ENCODE data around the gene ARPC1B.
"Not testable (repeated sequence)": the region's sequence is repeated elsewhere in the genome, so short reads cannot be mapped to it uniquely, and the experiment has no call there.

The ARPC1B gene

DNA sequence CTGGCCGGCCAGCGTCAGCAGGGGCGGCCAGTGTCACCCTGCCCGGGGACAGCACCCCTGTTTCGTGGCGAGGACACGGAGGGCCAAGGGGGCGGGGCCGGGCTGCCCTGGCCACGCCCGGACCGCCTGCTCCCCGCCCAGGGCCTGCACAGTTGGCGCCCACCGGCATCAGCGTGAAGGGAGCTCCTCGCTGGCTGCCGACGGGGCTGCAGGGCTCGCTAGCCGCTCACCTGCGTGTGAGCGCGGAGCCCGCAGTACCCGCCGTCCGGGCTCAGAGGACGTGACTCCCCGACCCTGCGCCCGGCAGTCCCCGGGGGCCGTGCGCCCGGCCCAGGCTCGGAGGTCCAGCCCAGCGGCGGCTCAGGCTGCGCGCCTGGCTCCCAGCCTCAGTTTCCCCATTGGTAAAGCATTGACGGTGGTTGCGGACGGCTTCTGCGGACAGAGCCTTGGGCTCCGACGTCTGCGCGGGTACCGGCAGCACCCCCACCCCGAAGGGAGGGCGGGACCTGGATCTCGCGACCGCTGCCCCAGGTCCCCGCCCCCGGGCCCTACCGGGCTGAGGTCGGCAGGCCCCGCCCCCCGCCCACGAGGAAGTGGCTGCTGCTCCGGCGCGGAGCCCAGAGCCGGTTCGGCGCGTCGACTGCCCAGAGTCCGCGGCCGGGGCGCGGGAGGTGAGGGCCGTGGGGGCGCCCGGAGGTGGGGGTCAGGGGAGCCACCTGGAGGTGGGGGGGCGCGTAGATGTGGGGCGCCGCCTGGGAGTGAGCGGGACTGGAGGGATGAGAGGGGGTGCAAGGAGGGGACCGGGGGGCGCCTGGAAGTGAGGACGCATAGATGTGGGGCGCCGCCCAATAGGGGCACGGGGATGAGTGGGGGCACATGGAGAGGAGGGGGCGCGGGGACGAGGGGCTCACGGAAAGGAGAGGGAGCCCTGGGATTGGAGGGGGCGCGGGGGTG, at the start of gene ARPC1B:
Gene ARPC1B (plus strand): TSS at position 620 of the 954 bp plus-strand sequence. CDS start 10,985 bp downstream, outside the sequence.
- in situ Hi-C loops (cut with MboI; ENCODE audit: low sequenced_read_pairs), result no loop called here

DNA sequence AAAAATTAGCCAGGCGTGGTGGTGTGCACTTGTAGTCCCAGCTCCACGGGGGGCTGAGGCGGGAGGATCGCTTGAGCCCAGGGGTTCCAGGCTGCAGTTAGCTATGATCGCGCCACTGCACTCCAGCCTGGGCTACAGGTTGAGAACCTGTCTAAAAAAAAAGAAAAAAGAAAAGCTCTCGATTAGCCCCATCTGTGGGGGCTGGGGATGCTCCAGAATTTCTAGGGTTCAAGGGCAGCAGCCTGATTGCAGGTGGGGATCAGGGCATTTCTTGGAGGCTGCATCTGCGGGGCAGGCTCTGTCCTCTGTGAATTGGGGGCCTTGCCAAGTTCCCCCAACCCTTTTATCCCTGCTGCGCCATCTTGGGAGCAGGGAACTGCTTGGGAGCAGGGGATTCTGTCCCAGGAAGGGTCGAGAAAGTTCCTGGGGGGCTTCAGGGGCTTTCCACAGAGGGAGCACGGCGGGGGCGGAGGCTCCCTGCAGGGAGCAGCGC, 49.5 kb upstream of the ARPC1B start:
- in situ Hi-C loops (cut with MboI; ENCODE audit: low sequenced_read_pairs), result no loop called here

GRCh38 chr7:99325592-99326407, 48.7 kb upstream of the ARPC1B start, which contains the start of gene ARPC1A:
ARPC1A (plus strand) TSS chr7:99325898; CDS start chr7:99333354, 7,456 bp downstream.
- in situ Hi-C loops (cut with MboI; ENCODE audit: low sequenced_read_pairs), result no loop called here

- in situ Hi-C loops (cut with MboI; ENCODE audit: low sequenced_read_pairs), result no loop called here
Measured at GRCh38 chr7:99326408-99326782, 48.1 kb upstream of the ARPC1B start.

DNA sequence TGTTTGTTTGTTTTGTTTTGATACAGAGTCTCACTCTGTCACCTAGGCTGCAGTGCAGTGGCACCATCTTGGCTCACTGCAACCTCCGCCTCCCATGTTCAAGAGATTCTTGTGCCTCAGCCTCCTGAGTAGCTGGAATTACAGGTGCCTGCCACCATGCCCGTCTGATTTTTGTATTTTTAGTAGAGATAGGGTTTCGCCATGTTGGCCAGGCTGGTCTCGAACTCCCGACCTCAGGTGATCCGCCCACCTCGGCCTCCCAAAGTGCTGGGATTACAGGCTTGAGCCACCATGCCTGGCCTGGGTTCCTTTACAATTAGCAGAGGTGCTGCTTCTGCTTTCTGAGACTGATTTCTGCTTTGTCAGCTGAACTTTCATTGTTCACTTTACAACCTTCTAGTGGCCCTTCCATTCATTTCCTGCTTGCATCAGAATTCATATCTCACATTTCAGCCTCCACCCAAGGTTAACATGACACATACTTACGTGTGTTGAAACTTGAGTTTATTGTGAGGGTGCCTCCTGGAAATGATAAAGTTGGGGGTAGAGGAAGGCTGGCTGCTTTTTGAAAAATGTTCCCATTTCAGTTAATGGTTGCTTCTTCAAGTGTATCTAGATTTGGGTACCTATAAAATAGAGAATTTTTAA, 44.1 kb upstream of the ARPC1B start:
- in situ Hi-C loops (cut with MboI; ENCODE audit: low sequenced_read_pairs), result not testable (repeated sequence)

- in situ Hi-C loops (cut with MboI; ENCODE audit: low sequenced_read_pairs), result no loop called here
Measured at GRCh38 chr7:99331002-99331401, 43.5 kb upstream of the ARPC1B start.

DNA sequence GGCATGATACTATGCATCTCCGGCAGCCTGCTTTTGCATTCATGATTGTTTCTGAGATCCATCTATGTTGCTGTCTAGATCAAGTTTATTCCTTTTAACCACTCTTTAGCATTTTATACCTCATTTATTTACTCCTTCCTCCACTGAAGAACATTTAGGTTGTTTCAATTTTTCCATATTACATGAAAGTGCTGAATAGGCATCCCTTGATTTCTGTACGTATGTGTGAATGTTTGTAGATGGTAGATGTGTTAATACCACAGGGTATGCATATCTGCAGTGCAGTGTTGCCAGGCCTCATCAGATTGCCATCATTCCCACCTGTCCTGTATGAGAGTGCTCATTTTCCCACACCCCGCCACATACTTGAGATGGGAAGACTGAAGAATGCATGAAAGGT, 34.9 kb upstream of the ARPC1B start:
- in situ Hi-C loops (cut with MboI; ENCODE audit: low sequenced_read_pairs), result no loop called here

GRCh38 chr7:99340659-99341058, 33.9 kb upstream of the ARPC1B start:
- in situ Hi-C loops (cut with MboI; ENCODE audit: low sequenced_read_pairs), result no loop called here

- in situ Hi-C loops (cut with MboI; ENCODE audit: low sequenced_read_pairs), result no loop called here
Measured at GRCh38 chr7:99344061-99344647, 30.4 kb upstream of the ARPC1B start.

DNA sequence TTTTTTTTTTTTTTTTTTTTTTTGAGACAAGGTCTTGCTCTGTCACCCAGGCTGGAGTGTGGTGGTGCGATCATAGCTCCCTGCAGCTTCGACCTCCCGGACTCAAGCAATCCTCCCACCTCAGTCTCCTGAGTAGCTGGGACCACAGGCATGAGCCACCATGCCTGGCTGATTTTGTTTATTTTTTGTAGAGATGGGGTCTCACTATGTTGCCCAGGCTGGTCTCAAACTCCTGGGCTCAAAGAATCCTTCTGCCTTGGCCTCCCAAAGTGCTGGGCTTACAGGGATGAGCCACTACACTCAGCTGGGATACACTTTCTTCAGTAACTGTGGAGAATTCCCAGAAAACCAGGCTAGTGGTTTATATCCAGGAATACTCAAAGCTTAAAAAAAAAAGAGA, 23.9 kb upstream of the ARPC1B start:
- in situ Hi-C loops (cut with MboI; ENCODE audit: low sequenced_read_pairs), result not testable (repeated sequence)

DNA sequence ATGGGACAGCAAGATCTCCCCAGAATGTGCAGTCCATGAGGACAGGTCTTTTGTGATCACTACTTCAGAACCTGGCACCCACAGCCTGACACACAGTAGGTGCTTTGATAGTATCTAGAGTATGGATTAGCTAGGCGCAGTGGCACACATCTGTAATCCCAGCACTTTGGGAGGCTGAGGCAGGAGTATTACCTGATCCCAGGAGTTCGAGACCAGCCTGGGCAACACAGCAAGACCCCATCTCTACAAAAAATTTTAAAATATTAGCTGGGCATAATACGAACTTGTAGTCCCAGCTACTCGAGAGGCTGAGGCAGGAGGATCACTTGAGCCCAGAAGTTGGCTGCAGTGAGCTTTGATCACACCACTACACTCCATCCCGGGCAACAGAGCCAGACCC, 22.3 kb upstream of the ARPC1B start:
- in situ Hi-C loops (cut with MboI; ENCODE audit: low sequenced_read_pairs), result no loop called here

DNA sequence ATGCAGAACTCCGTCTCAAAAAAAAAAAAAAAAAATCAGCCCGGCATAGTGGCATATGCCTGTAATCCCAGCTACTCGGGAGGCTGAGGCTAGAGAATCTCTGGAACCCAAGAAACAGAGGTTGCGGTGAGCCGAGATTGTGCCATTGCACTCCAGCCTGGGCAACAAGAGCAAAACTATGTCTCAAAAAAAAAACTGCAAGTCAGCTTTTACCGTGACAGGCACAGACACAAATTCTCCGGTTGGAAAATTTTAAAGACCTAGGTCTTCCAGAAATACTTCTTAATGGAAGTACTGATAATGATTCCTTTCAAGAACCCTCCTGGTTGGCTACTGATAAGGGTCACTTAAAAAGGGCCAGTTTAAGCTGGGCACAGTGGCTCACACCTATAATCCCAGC, 19.4 kb upstream of the ARPC1B start:
- in situ Hi-C loops (cut with MboI; ENCODE audit: low sequenced_read_pairs), result no loop called here

- in situ Hi-C loops (cut with MboI; ENCODE audit: low sequenced_read_pairs), result no loop called here
Measured at GRCh38 chr7:99357701-99358490, 16.6 kb upstream of the ARPC1B start.

DNA sequence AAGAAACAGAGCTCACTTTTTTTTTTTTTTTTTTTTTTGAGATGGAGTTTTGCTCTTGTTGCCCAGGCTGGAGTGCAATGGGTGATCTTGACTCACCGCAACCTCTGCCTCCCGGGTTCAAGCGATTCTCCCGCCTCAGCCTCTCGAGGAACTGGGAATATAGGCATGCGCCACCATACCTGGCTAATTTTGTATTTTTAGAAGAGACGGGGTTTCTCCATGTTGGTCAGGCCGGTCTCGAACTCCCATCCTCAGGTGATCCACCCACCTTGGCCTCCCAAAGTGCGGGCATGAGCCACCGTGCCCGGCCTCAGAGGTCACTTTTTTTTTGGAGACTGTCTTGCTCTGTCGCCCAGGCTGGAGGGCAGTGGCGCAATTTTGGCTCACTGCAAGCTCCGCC, 16.0 kb upstream of the ARPC1B start:
- in situ Hi-C loops (cut with MboI; ENCODE audit: low sequenced_read_pairs), result not testable (repeated sequence)

DNA sequence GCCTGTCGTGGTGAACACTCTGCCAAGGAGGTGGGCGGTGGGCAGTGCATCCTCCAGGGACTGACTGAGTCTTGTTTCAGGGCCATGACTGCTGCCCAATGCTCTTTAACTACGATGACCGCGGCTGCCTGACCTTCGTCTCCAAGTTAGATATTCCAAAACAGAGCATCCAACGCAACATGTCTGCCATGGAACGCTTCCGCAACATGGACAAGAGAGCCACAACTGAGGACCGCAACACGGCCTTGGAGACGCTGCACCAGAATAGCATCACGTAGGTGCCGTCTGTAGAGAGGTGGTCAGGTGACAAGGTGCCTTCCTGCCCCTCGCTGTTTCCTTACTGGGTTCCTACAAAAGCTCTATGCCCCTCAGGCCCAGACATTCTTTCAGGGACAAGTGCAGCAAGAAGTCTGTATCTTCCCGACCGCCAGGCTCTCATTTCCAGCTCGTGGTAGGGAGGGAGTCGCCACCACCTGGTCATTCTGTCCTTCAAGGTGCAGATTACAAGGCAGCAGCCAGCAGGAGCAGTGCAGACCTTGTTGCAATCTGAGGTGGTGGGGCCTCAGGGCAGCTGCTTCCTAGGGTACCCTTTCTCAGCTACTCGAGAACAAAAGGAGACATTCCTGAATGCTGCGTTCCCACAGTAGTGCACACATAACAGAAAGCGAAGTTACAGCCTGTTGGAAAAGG, 14.9 kb upstream of the ARPC1B start:
- in situ Hi-C loops (cut with MboI; ENCODE audit: low sequenced_read_pairs), result no loop called here

DNA sequence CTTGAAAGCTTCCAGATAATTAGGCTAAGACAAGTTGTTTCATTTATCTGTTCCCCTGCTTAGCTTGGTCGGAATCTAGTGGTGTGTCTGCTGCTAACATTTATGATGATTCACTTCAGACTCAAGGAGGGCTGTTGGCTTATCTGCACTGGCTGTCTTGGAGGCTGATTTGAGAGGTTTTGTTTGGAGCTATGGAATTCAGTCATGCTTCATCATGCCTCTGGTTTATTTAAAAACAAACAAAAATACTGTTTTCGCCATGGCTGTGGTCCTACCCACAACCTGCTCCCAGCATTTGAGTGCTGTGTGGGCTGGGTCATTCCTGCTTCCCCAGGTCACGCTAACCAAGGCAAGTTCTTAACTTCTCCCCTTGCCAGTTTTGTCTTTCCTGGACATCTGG, 11.7 kb upstream of the ARPC1B start:
- in situ Hi-C loops (cut with MboI; ENCODE audit: low sequenced_read_pairs), result no loop called here

DNA sequence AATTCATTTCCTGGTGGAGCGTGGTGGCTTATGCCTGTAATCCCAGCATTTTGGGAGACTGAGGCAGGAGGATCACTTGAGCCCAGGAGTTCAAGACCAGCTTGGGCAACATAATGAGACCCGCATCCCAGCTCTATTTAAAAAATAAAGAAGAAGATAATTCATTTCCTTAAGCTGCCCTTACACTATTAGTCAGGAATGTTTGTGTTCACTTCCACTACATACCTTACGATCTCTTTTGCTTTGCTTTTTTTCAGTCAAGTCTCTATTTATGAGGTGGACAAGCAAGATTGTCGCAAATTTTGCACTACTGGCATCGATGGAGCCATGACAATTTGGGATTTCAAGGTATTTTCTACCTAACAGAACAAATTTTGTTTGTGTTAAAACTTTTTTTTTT, 11.2 kb upstream of the ARPC1B start:
- in situ Hi-C loops (cut with MboI; ENCODE audit: low sequenced_read_pairs), result no loop called here

DNA sequence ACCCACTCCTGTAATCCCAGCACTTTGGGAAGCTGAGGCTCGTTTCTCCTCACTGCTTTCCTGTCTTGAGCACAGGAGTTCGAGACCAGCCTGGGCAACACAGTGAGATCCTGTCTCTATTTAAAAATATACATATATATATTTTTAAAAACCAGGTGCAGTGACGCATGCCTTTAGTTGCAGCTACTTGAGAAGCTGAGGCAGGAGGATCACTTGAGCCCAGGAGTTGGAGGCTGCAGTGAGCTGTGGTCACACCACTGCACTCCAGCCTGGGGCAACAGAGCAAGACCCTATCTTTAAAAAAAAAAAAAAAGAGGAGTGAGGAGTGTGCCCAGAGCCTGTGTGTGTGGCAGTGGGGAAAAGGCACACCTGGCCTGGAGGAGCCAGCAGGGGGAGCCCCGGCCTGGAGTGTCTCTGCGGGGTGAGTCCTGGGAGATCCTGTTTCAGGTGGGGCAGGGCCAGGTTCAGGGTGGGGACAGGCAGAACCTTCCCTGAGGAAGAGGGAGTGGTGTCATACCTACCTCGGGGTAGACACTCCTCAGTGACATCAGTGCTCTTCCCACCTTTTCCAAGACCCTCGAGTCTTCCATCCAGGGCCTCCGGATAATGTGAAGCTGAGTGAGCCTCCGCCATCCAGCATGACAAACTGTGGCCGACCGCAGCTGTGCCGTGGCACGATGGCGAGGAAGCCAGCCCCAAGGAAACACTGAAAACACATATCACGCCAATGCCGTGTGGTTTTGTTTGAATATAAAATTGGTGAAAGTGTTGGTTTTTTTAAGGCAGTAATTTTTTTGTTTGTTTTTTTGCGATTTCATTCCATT, 9.0 kb upstream of the ARPC1B start:
- in situ Hi-C loops (cut with MboI; ENCODE audit: low sequenced_read_pairs), result no loop called here

Data from hTERT RPE-1 (cell line).